Endometrium (tissue), 2 donors: ENCODE data around the gene NELFCD.
"Not testable (repeated sequence)": the region's sequence is repeated elsewhere in the genome, so short reads cannot be mapped to it uniquely, and the experiment has no call there.

ENCODE experiments used
- FAIRE-seq: peaks from 2 replicates; lab custom pipeline; 2012; peaks lifted over from hg19 to GRCh38; lab: Jason Lieb, UNC
- donor health status: control.
- donor health status: control.

Gene NELFCD

GRCh38 chr20:59026904-59027740 lies 46.1 kb downstream of the NELFCD start:
- FAIRE-seq = no peak

- no peak for FAIRE-seq
Observed at GRCh38 chr20:59027741-59028320, 46.8 kb downstream of the NELFCD start.

GRCh38 chr20:59028812-59029211 lies 47.8 kb downstream of the NELFCD start:
- no peak for FAIRE-seq

- FAIRE-seq = no peak
Observed at GRCh38 chr20:59030911-59031563, 50.0 kb downstream of the NELFCD start.

GRCh38 chr20:59031564-59032022 lies 50.5 kb downstream of the NELFCD start:
- FAIRE-seq = no peak

GRCh38 chr20:59032023-59032712 lies 51.1 kb downstream of the NELFCD start, which contains the start of gene ATP5F1E:
Gene ATP5F1E (minus strand): TSS chr20:59032335. CDS start chr20:59032251, 84 bp downstream.
- no peak for FAIRE-seq

GRCh38 chr20:59032713-59033059 lies 51.6 kb downstream of the NELFCD start:
- FAIRE-seq = no peak

GRCh38 chr20:59033093-59033492 lies 52.0 kb downstream of the NELFCD start:
- no peak for FAIRE-seq

GRCh38 chr20:59033616-59034165 lies 52.6 kb downstream of the NELFCD start:
- no peak for FAIRE-seq

- FAIRE-seq = no peak
Observed at GRCh38 chr20:59035381-59035780, 54.3 kb downstream of the NELFCD start.

- FAIRE-seq = no peak
Observed at GRCh38 chr20:59037386-59037785, 56.3 kb downstream of the NELFCD start.

GRCh38 chr20:59039233-59039632 lies 58.2 kb downstream of the NELFCD start:
- no peak for FAIRE-seq

GRCh38 chr20:59040667-59041066 lies 59.6 kb downstream of the NELFCD start:
- FAIRE-seq = no peak

- FAIRE-seq = not testable (repeated sequence)
Observed at GRCh38 chr20:59041487-59041886, 60.4 kb downstream of the NELFCD start.

GRCh38 chr20:59042151-59042795 lies 61.2 kb downstream of the NELFCD start, which contains the start of gene PRELID3B:
Gene PRELID3B (minus strand): TSS chr20:59042786. CDS start chr20:59042730, 56 bp downstream.
- no peak for FAIRE-seq

GRCh38 chr20:59042796-59043631 lies 62.0 kb downstream of the NELFCD start:
- FAIRE-seq = no peak

- no peak for FAIRE-seq
Observed at GRCh38 chr20:59043698-59044097, 62.6 kb downstream of the NELFCD start.

- no peak for FAIRE-seq
Observed at GRCh38 chr20:59044295-59044694, 63.2 kb downstream of the NELFCD start.
